Fibroblast of villous mesenchyme (primary cell): ENCODE results near the gene PGC. TPM values are rescaled to one million over a fixed set of nuclear protein-coding genes. Genes with fewer than 3 reads are reported as not detected.

Source experiments
- DNase-seq: peaks from one replicate; pipeline ENCODE4 v3.0.0-alpha.2; 2010; ENCODE audit warnings: low read depth
- H3K4me3 ChIP-seq: 2 replicates; pipeline ENCODE4 v1.5.1; 2011; ENCODE audit warnings: low read depth, mild to moderate bottlenecking, low read length
- total RNA-seq: library from RNA; depleted of rRNA; stranded (reverse); fragments of >200 nt; gene quantifications from 2 replicates; pipeline ENCODE4 v1.2.3, GENCODE V29; 2012
- TF ChIP-seq, protein P1 (sequence below): IDR thresholded peaks from 2 replicates; pipeline ENCODE4 v1.5.1; 2012; ENCODE audit warnings: low read depth, mild to moderate bottlenecking, low read length; ENCODE audit not compliant: insufficient read depth

Gene PGC
- total RNA-seq, 1 donor = not detected

DNA sequence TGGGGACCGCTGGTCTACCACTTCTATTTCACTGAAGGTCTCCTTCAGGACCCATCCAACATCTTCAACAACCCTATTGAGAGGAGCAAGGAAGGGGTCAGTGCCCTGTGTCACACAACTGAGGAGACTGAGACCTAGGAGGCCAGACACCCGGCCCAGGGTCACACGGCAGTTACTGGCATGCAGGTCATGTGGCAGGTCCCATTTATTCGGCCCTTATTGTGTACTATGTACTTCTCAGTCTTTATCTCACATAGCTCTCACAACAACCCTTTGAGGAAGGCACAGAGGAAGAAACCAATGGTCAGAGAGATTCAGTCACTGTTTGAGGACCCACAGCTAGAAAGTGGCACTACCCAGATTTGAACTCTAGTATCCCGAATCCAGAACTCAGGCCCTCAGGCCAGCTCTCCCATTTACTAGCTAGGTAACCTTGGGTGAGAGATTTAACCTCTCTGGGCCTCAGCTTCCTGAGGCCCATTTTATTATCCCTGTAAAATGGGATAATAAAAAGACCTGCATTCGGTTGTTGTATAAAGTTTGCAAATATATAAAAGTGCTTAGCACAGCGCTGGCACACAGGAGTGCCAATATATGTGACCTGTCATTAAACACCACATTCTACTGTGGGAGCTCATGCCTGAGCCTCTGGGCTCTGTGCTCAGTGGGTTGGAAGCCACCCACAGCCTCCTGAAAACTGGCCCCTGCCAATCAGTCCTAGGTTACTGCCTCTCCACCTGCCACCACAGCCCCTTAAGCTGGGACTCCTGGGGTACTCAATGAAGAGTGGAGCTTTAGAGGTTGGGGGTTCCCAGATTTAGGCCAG lies 27.5 kb downstream of the PGC start:
- TF ChIP-seq, protein P1, sequence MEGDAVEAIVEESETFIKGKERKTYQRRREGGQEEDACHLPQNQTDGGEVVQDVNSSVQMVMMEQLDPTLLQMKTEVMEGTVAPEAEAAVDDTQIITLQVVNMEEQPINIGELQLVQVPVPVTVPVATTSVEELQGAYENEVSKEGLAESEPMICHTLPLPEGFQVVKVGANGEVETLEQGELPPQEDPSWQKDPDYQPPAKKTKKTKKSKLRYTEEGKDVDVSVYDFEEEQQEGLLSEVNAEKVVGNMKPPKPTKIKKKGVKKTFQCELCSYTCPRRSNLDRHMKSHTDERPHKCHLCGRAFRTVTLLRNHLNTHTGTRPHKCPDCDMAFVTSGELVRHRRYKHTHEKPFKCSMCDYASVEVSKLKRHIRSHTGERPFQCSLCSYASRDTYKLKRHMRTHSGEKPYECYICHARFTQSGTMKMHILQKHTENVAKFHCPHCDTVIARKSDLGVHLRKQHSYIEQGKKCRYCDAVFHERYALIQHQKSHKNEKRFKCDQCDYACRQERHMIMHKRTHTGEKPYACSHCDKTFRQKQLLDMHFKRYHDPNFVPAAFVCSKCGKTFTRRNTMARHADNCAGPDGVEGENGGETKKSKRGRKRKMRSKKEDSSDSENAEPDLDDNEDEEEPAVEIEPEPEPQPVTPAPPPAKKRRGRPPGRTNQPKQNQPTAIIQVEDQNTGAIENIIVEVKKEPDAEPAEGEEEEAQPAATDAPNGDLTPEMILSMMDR = no peak
- DNase-seq = no peak
- no peak overlapping the region for H3K4me3 ChIP-seq

DNA sequence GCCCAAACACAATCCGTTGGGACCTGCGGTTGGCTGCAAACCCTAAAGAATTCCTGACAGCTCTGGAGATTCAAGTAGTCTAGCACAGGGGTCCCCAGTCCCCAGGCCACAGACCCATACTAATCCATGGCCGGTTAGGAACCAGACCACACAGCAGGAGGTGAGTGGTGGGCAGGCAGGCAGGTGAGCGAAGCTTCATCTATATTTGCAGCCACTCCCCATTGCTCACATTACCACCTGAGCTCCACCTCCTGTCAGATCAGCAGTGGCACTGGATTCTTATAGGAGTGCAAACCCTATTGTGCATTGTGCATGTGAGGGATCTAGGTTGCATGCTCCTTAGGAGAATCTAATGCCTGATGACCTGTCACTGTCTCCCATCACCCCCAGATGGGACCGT lies 28.4 kb downstream of the PGC start:
- TF ChIP-seq, protein P1 = no peak
- no peak for DNase-seq
- H3K4me3 ChIP-seq = no peak overlapping the region

DNA sequence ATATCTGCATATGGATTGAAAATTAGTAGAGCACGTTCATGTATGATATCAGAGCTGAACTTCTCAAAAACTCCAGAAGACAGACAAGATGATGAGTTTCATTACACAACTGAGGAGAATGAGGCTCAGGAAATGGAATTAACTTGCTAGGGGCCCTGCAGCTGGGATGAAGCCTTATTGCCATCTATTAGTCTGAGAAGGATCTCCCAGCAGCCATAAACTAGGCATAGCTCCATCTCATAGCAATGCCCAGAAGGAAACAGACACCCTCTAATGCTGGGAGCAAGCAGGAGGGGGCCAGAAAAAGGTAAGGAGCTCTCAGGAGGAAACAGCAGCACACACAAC lies 29.8 kb downstream of the PGC start:
- TF ChIP-seq, protein P1 = no peak
- H3K4me3 ChIP-seq = no peak overlapping the region
- no peak for DNase-seq

DNA sequence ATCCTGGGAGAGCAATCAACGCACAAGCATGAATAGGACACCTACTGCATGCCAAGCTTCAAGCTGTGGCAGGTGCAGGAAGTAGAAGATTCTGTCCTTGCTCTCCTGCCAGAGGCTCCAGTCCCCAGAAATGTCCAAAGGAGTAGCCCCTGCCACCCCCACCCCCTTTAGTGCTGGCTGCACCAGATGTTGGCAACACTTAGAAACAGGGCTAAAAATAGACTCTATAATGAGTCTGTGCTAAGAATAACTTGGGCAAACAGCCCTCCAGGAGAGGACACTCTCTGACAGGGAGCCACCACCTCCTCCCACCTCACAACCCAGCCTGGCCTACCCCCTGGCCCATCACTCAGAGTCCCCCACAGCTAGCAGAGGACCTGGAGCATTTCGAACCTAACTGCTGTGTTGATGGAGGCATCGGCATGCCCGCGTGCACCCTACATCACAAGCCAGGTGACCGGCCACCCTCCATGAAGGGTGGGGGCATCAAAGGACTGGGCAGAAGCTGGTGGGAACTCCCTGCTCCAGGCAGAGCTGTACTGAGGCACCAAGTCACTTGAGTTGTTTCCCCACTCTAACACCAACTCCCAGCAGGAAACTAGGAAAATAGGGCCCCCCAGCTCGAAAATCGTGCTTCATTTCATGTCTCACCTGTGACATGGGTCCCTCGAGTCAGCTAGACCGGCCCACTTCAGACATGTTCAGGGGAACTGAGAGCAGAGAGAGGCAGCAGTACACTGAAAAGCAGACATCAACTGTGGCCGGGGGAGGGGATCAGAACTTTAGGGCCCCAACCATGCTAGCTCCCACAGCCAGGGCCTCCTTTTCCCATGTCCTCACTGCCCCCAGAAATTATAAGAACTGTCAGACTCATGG lies 30.4 kb downstream of the PGC start:
- H3K4me3 ChIP-seq = no peak overlapping the region
- no peak for DNase-seq
- TF ChIP-seq, protein P1 = no peak

DNA sequence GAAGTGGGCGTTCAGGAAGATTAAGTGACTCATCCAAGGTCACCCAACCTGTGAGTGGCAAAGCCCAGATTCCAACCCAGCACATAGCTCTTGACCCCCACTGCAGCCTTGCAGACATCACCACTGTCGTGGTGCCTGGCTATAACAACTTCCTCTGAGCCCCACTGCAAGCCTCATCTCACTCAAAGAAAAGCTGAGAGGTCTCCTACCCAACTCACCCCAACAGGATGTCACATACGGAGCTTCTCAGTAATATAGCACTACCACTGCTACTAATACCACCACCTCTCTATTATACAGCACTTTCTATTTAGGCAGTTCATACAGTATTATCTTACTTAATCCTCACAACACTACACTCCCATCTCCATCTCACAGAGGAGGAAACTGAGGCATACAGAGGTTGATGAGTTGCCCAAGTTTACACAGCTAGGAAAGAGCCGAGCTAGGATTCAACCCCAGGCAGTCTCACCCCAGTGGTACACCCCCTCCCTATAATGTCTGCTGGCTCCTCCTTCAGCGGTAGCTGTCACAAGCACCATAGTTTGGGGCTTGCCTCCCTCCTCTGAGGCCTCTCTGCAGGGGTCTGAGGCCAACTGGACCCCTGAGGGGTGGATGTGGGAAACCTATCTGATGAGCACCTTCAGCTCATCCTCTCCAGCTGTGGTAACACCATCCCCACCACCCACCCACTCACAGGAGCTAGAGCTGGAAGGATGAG lies 31.2 kb downstream of the PGC start:
- DNase-seq = no peak
- H3K4me3 ChIP-seq = no peak overlapping the region
- TF ChIP-seq, protein P1 = no peak

DNA sequence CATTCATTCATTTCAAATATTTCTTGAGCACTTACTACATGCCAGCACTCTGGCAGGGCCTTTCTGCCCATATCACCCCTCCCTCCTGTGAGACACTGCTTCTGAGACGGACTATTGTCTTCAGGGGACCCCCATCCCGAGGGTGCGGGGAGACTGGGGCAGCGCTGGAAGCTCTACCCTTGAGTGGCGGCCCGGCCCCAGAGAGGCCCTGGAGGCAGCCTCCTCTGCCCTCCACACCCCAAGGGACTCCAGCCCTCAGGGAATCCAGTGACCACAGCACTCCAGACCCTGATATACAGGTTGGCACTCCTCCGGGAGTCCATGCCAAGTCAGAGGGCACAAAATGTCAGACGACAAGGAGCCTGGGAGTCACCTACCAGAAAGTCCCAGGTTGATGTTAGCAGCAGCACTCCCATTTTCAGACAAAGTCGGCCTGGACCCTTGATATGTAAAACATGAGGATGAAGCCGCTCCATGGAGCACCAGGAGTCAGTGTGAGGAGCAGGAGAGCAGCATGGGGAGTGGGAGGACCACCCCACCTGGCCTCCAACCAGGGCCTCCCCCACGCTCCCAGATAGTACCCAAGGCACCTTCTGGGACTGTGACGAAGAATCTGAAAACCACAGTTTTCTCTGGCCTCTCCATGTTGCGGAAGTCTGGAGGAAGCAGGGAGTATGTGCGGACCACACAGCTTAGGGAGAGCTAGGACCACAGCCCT lies 32.5 kb downstream of the PGC start:
- TF ChIP-seq, protein P1 = no peak
- no peak overlapping the region for H3K4me3 ChIP-seq
- DNase-seq = no peak
